GM12878 (cell line): Measurements from ENCODE around the gene KBTBD7. TPM values are rescaled to one million over a fixed set of nuclear protein-coding genes. Genes with fewer than 3 reads are reported as not detected.

Experiments used
- ATAC-seq: fragments of 200-7000 bp; cut with Tn5 transposase; 3 replicates; pipeline ENCODE4 v1.9.1; 2020; ENCODE audit warnings: mild to moderate bottlenecking, moderate library complexity
- BruUV-seq: library from RNA; stranded (reverse); fragments of 400-500 nt; replicated peaks from 2 replicates; lab custom pipeline; 2021; lab: Mats Ljungman, UMichigan
- CTCF ChIA-PET: fragments of 300-600 bp; sonication (Branson Sonifier 250); formaldehyde crosslinking; extraction: SDS; loops from one replicate; lab custom pipeline; 2021; ENCODE audit warnings: inconsistent platforms; lab: Yijun Ruan, JAX
- POLR2A ChIA-PET: fragments of 350-600 bp; formaldehyde crosslinking; extraction: SDS; loops from one replicate; lab custom pipeline; 2021; ENCODE audit warnings: inconsistent platforms; lab: Charles Lee
- RAD21 ChIA-PET: fragments of 300-600 bp; sonication (Branson Sonifier 250); formaldehyde crosslinking; loops from one replicate; lab custom pipeline; 2023; ENCODE audit warnings: antibody characterized with exemption; ENCODE audit not compliant: unreplicated experiment; lab: Charles Lee
- SMC1A ChIA-PET: fragments of 300-600 bp; sonication (Branson Sonifier 250); formaldehyde crosslinking; loops from one replicate; lab custom pipeline; 2023; ENCODE audit not compliant: unreplicated experiment, uncharacterized antibody; lab: Charles Lee
- DNase-seq: peaks from one replicate; pipeline ENCODE4 v3.0.0-alpha.2; 2011; ENCODE audit warnings: low read depth, low spot score
- FAIRE-seq: peaks from 3 replicates; lab custom pipeline; 2011; peaks lifted over from hg19 to GRCh38; lab: Jason Lieb, UNC
- H2AFZ ChIP-seq: 2 replicates; pipeline ENCODE4 v1.6.0; 2011; ENCODE audit warnings: low read depth, low read length, control low read depth; ENCODE audit not compliant: control insufficient read depth
- H3K27ac ChIP-seq: 2 replicates; pipeline ENCODE4 v1.5.1; 2011; ENCODE audit warnings: control low read depth; ENCODE audit not compliant: control insufficient read depth, insufficient read depth
- H3K27me3 ChIP-seq, 2 experiments: replicated peaks in 1 of 2; 2 replicates each; pipeline versions ENCODE4 v1.6.0 to v1.6.1; 2011; ENCODE audit warnings: low read length in 1 of 2; ENCODE audit not compliant: control insufficient read depth in 2 of 2, insufficient read depth in 2 of 2
- H3K36me3 ChIP-seq, 2 experiments: 2 replicates each; pipeline ENCODE4 v1.5.1; 2011; ENCODE audit warnings: low read length in 1 of 2; ENCODE audit not compliant: control insufficient read depth in 2 of 2, insufficient read depth in 2 of 2
- H3K4me1 ChIP-seq: 2 replicates; pipeline ENCODE4 v1.6.1; 2011; ENCODE audit warnings: mild to moderate bottlenecking, low read length, moderate library complexity, mixed read lengths; ENCODE audit not compliant: control insufficient read depth, insufficient read depth
- H3K4me2 ChIP-seq: 2 replicates; pipeline ENCODE4 v1.6.0; 2011; ENCODE audit warnings: control low read depth; ENCODE audit not compliant: control insufficient read depth, insufficient read depth
- H3K4me3 ChIP-seq: fragments of 200-600 bp; sonication (generic); 2 replicates; pipeline ENCODE4 v1.5.1; 2016
- H3K79me2 ChIP-seq: 2 replicates; pipeline ENCODE4 v1.6.0; 2011; ENCODE audit warnings: low read length; ENCODE audit not compliant: control insufficient read depth, insufficient read depth
- H3K9ac ChIP-seq: 2 replicates; pipeline ENCODE4 v1.8.0; 2011; ENCODE audit warnings: low read length, control low read depth, mixed read lengths; ENCODE audit not compliant: control insufficient read depth, insufficient read depth
- H3K9me3 ChIP-seq: replicated peaks from 3 replicates; pipeline ENCODE4 v1.5.1; 2011; ENCODE audit warnings: mild to moderate bottlenecking, low read length; ENCODE audit not compliant: control insufficient read depth, insufficient read depth
- H4K20me1 ChIP-seq: 2 replicates; pipeline ENCODE4 v1.6.0; 2011; ENCODE audit not compliant: control insufficient read depth, insufficient read depth
- BACH1 ChIP-seq: fragments of 450-650 bp; IDR thresholded peaks from 2 replicates; pipeline ENCODE4 v1.6.1; 2017; ENCODE audit warnings: mild to moderate bottlenecking, borderline replicate concordance
- BCL11A ChIP-seq: IDR thresholded peaks from 2 replicates; pipeline ENCODE4 v1.6.1; 2011; ENCODE audit warnings: low read depth, low read length
- BCLAF1 ChIP-seq: fragments of 450-650 bp; IDR thresholded peaks from 2 replicates; pipeline ENCODE4 v1.6.1; 2017; ENCODE audit warnings: antibody characterized with exemption, mild to moderate bottlenecking, moderate library complexity
- CBFB ChIP-seq: IDR thresholded peaks from 2 replicates; pipeline ENCODE4 v1.6.1; 2016; ENCODE audit warnings: antibody characterized with exemption, low read depth
- CEBPB ChIP-seq, 2 experiments: fragments of 150-350 bp in 1 of 2; IDR thresholded peaks; 2 replicates each; pipeline ENCODE4 v1.6.1; 2012 to 2014; ENCODE audit warnings: low read depth in 2 of 2, low read length in 2 of 2, borderline replicate concordance in 1 of 2, inconsistent platforms in 1 of 2
- ESRRA ChIP-seq: IDR thresholded peaks from 2 replicates; pipeline ENCODE4 v1.6.1; 2012; ENCODE audit warnings: mild to moderate bottlenecking, low read length, improper control_type of control experiment
- KLF5 ChIP-seq: fragments of 450-650 bp; IDR thresholded peaks from 2 replicates; pipeline ENCODE4 v1.6.1; 2014; ENCODE audit warnings: mild to moderate bottlenecking; ENCODE audit not compliant: partially characterized antibody
- LARP7 ChIP-seq: fragments of 450-650 bp; IDR thresholded peaks from 2 replicates; pipeline ENCODE4 v1.6.1; 2017; ENCODE audit warnings: mild to moderate bottlenecking
- MAX ChIP-seq: IDR thresholded peaks from 2 replicates; pipeline ENCODE4 v1.6.1; 2012; ENCODE audit warnings: low read depth, low read length, improper control_type of control experiment
- RB1 ChIP-seq: fragments of 450-650 bp; formaldehyde crosslinking; IDR thresholded peaks from 2 replicates; pipeline ENCODE4 v1.6.1; 2017; ENCODE audit warnings: mild to moderate bottlenecking, borderline replicate concordance
- SREBF1 ChIP-seq: IDR thresholded peaks from 2 replicates; pipeline ENCODE4 v1.6.1; 2012; ENCODE audit warnings: mild to moderate bottlenecking, low read length
- SRF ChIP-seq, 2 experiments: IDR thresholded peaks; 2 replicates each; pipeline ENCODE4 v1.6.1; 2011; ENCODE audit warnings: low read depth in 2 of 2, low read length in 2 of 2, mild to moderate bottlenecking in 1 of 2, moderate library complexity in 1 of 2
- SUPT20H ChIP-seq: IDR thresholded peaks from 2 replicates; pipeline ENCODE4 v1.6.1; 2011; ENCODE audit warnings: low read depth, mild to moderate bottlenecking, low read length, moderate library complexity, borderline replicate concordance; ENCODE audit not compliant: control insufficient read depth
- in situ Hi-C: fragments of 300-500 bp; cut with MboI; formaldehyde crosslinking; loops from 9 replicates; pipeline ENCODE4 v1.14.3; 2018; ENCODE audit warnings: mixed read lengths
- intact Hi-C: fragments of 100-400 bp; cut with micrococcal nuclease; formaldehyde crosslinking; loops from one replicate; pipeline ENCODE4 v1.14.2; 2022; ENCODE audit not compliant: unreplicated experiment
- polyA plus RNA-seq, 11 experiments: library from polyadenylated mRNA; depleted of rRNA in 4 of 11; unstranded in 6 of 11; stranded (reverse) in 5 of 11; fragments of >200 nt; fragmentation: Nextera tagmentation in 4 of 11; fragmentation: Illumina TruSeq in 1 of 11; extraction: Ambion mirVana in 4 of 11; extraction: Trizol in 1 of 11; gene quantifications; 1 replicate in 1 of 11; 2 replicates in 10 of 11; pipeline versions ENCODE4 v1.2.1 to v1.2.3, GENCODE V29; 2011 to 2016; ENCODE audit warnings: inconsistent platforms in 2 of 11, missing spikeins in 2 of 11, low read depth in 1 of 11
- total RNA-seq, 4 experiments: library from RNA; depleted of rRNA in 3 of 4; stranded (reverse); fragments of >200 nt in 3 of 4; fragmentation: Illumina TruSeq in 1 of 4; extraction: Trizol in 1 of 4; gene quantifications; 2 replicates each; pipeline versions ENCODE4 v1.2.1 to v1.2.3, GENCODE V29; 2013 to 2021
- TF ChIP-seq, protein P1 (sequence below): fragments of 450-650 bp; IDR thresholded peaks from 2 replicates; pipeline ENCODE4 v1.6.1; 2017; ENCODE audit warnings: mild to moderate bottlenecking, low read depth, inconsistent platforms; ENCODE audit not compliant: poor library complexity, severe bottlenecking

The KBTBD7 gene
- total and polyA plus RNA-seq, 10 of the 15 experiments (the other 5 are each of a cell fraction or from before 2014, with no cell fraction given), result 1.8 to 6.0 (median 4.3) TPM

- Histone ChIP-seq H3K9me3 (no peaks in the 10 kb centered on the region), H3K4me3 (no peak overlapping the region), H4K20me1 (no peaks in the 10 kb centered on the region), H3K27ac (no peak overlapping the region), H3K79me2 (no peaks in the 10 kb centered on the region)
- in situ Hi-C loops, result no loop called here
- ChIA-PET CTCF (no interaction called here), RAD21 (no interaction called here)
- no peak for FAIRE-seq
- no peak for TF ChIP-seq CEBPB (IDR thresholded peaks at IDR 0.05; ENCODE audit: borderline replicate concordance in 1 of 2, low read depth in 2 of 2, low read length in 2 of 2)
- no peak for TF ChIP-seq SUPT20H
- TF ChIP-seq MAX, result no peak
- TF ChIP-seq, protein P1, sequence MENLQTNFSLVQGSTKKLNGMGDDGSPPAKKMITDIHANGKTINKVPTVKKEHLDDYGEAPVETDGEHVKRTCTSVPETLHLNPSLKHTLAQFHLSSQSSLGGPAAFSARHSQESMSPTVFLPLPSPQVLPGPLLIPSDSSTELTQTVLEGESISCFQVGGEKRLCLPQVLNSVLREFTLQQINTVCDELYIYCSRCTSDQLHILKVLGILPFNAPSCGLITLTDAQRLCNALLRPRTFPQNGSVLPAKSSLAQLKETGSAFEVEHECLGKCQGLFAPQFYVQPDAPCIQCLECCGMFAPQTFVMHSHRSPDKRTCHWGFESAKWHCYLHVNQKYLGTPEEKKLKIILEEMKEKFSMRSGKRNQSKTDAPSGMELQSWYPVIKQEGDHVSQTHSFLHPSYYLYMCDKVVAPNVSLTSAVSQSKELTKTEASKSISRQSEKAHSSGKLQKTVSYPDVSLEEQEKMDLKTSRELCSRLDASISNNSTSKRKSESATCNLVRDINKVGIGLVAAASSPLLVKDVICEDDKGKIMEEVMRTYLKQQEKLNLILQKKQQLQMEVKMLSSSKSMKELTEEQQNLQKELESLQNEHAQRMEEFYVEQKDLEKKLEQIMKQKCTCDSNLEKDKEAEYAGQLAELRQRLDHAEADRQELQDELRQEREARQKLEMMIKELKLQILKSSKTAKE, result no peak
- no peak for TF ChIP-seq BACH1
- TF ChIP-seq SREBF1, result no peak
- TF ChIP-seq BCL11A, result no peak
- TF ChIP-seq CBFB, result no peak
- no peak for TF ChIP-seq BCLAF1
- TF ChIP-seq KLF5, result no peak
- no peak for TF ChIP-seq LARP7
- TF ChIP-seq SRF (IDR thresholded peaks at IDR 0.05; ENCODE audit: low read depth in 2 of 2, low read length in 2 of 2), result no peak
- TF ChIP-seq ESRRA, result no peak
- TF ChIP-seq RB1, result no peak
- TF ChIP-seq, all 136 proteins: peak for 0
- ChIA-PET SMC1A (no interaction called here), POLR2A (no interaction called here)
- intact Hi-C loops, result no loop called here
- no peak for DNase-seq
- Histone ChIP-seq H3K9ac (no peak overlapping the region), H3K4me1 (no peaks in the 10 kb centered on the region), H3K36me3 (no peaks in the 10 kb centered on the region), H2AFZ (no peak overlapping the region), H3K27me3 (no peaks in the 10 kb centered on the region), H3K4me2 (no peak overlapping the region)
- BruUV-seq, result no TSS peak
- ATAC-seq, result no peak; the same call in 2 of the 3 replicates
These were observed 35.2 kb downstream of the KBTBD7 start for GRCh38 chr13:41159174-41159573.
